Measurements from ENCODE around the gene ATG4B. TPM values are rescaled to one million over a fixed set of nuclear protein-coding genes. Genes with fewer than 3 reads are reported as not detected.

ATG4B gene
- total RNA-seq, 2 donors from 2014 or later = 47.8 to 53.0 TPM

- no peak for DNase-seq (ENCODE audit: low spot score)
- H3K27ac ChIP-seq = no peak overlapping the region
- H3K4me1 ChIP-seq = peaks cover 4 to 38% of the 10 kb centered on the region in 2 donors
- H3K9me3 ChIP-seq = no peaks in the 10 kb centered on the region
- H3K27me3 ChIP-seq = no peaks in the 10 kb centered on the region
- no peak overlapping the region for H3K4me3 ChIP-seq
- no peak for TF ChIP-seq CTCF (IDR thresholded peaks at IDR 0.05)
- peaks cover 28% of the 10 kb centered on the region for H3K36me3 ChIP-seq
Observed at GRCh38 chr2:241649404-241649803, 11.9 kb downstream of the ATG4B start.

GRCh38 chr2:241649927-241650326, 12.4 kb downstream of the ATG4B start:
- H3K4me1 ChIP-seq = peaks cover 4 to 38% of the 10 kb centered on the region in 2 donors
- H3K36me3 ChIP-seq = peaks cover 34% of the 10 kb centered on the region
- H3K27me3 ChIP-seq = no peaks in the 10 kb centered on the region
- no peaks in the 10 kb centered on the region for H3K9me3 ChIP-seq
- no peak overlapping the region for H3K27ac ChIP-seq
- no peak overlapping the region for H3K4me3 ChIP-seq
- no peak for DNase-seq (ENCODE audit: low spot score)
- no peak for TF ChIP-seq CTCF (IDR thresholded peaks at IDR 0.05)

- no peaks in the 10 kb centered on the region for H3K27me3 ChIP-seq
- no peak overlapping the region for H3K4me3 ChIP-seq
- no peak for TF ChIP-seq CTCF (IDR thresholded peaks at IDR 0.05)
- H3K4me1 ChIP-seq = peaks cover under 1 to 35% of the 10 kb centered on the region in 2 donors
- peaks cover 52% of the 10 kb centered on the region for H3K36me3 ChIP-seq
- H3K9me3 ChIP-seq = no peaks in the 10 kb centered on the region
- H3K27ac ChIP-seq = no peak overlapping the region
- no peak for DNase-seq (ENCODE audit: low spot score)
Observed at GRCh38 chr2:241652142-241652541, 14.6 kb downstream of the ATG4B start.

- Histone ChIP-seq H3K9me3 (no peaks in the 10 kb centered on the region), H3K4me1 (peaks cover 0 to 31% of the 10 kb centered on the region in 2 donors), H3K4me3 (no peak overlapping the region), H3K27ac (no peak overlapping the region), H3K36me3 (peaks cover 54% of the 10 kb centered on the region), H3K27me3 (no peaks in the 10 kb centered on the region)
- TF ChIP-seq CTCF (IDR thresholded peaks at IDR 0.05) = no peak
- DNase-seq (ENCODE audit: low spot score) = no peak
Observed at GRCh38 chr2:241652722-241653121, 15.2 kb downstream of the ATG4B start.

GRCh38 chr2:241653210-241653750, 15.8 kb downstream of the ATG4B start:
- Histone ChIP-seq H3K27ac (no peak overlapping the region), H3K9me3 (no peaks in the 10 kb centered on the region), H3K36me3 (peaks cover 60% of the 10 kb centered on the region), H3K4me1 (peaks cover 0 to 27% of the 10 kb centered on the region in 2 donors), H3K27me3 (no peaks in the 10 kb centered on the region), H3K4me3 (no peak overlapping the region)
- no peak for TF ChIP-seq CTCF (IDR thresholded peaks at IDR 0.05)
- no peak for DNase-seq (ENCODE audit: low spot score)

- H3K4me1 ChIP-seq = peaks cover 0 to 15% of the 10 kb centered on the region in 2 donors
- no peak overlapping the region for H3K4me3 ChIP-seq
- H3K36me3 ChIP-seq = peaks cover 73% of the 10 kb centered on the region
- no peak for TF ChIP-seq CTCF (IDR thresholded peaks at IDR 0.05)
- no peaks in the 10 kb centered on the region for H3K27me3 ChIP-seq
- no peak for DNase-seq (ENCODE audit: low spot score)
- no peaks in the 10 kb centered on the region for H3K9me3 ChIP-seq
- no peak overlapping the region for H3K27ac ChIP-seq
Observed at GRCh38 chr2:241654551-241654950, 17.1 kb downstream of the ATG4B start.
